Keratinocyte (primary cell): ENCODE measurements around the gene ROCK1. TPM values are rescaled to one million over a fixed set of nuclear protein-coding genes. Genes with fewer than 3 reads are reported as not detected.

Experiments
- DNase-seq: peaks from one replicate; pipeline ENCODE4 v3.0.0-alpha.2; 2011; ENCODE audit warnings: low read depth, missing footprints, low spot score
- FAIRE-seq: peaks from 2 replicates; lab custom pipeline; 2011; peaks lifted over from hg19 to GRCh38; lab: Jason Lieb, UNC
- H2AFZ ChIP-seq: 2 replicates; pipeline ENCODE4 v1.6.0; 2012; ENCODE audit warnings: low read length, control low read depth, inconsistent platforms; ENCODE audit not compliant: control insufficient read depth
- H3K27ac ChIP-seq: 2 replicates; pipeline ENCODE4 v1.5.1; 2011; ENCODE audit warnings: low read length; ENCODE audit not compliant: control insufficient read depth, insufficient read depth
- H3K27me3 ChIP-seq: 3 replicates; pipeline ENCODE4 v1.6.0; 2011; ENCODE audit warnings: low read length; ENCODE audit not compliant: control insufficient read depth, insufficient read depth; ENCODE audit errors: extremely low read depth
- H3K36me3 ChIP-seq, 2 experiments: 2 replicates in 1 of 2; 3 replicates in 1 of 2; pipeline ENCODE4 v1.5.1; 2011; ENCODE audit warnings: low read length in 2 of 2, mild to moderate bottlenecking in 1 of 2; ENCODE audit not compliant: control insufficient read depth in 2 of 2, insufficient read depth in 2 of 2; ENCODE audit errors: extremely low read depth in 1 of 2
- H3K4me1 ChIP-seq: 3 replicates; pipeline ENCODE4 v1.5.1; 2011; ENCODE audit warnings: low read length; ENCODE audit not compliant: control insufficient read depth, insufficient read depth; ENCODE audit errors: extremely low read depth
- H3K4me2 ChIP-seq: 3 replicates; pipeline ENCODE4 v1.6.0; 2011; ENCODE audit warnings: low read depth, low read length; ENCODE audit not compliant: control insufficient read depth, insufficient read depth; ENCODE audit errors: extremely low read depth
- H3K4me3 ChIP-seq, 3 experiments: fragments of 200-600 bp in 1 of 3; sonication (generic) in 1 of 3; 2 replicates in 2 of 3; 3 replicates in 1 of 3; pipeline ENCODE4 v1.5.1; 2011 to 2016; ENCODE audit warnings: low read length in 3 of 3, mild to moderate bottlenecking in 3 of 3, control low read depth in 2 of 3, inconsistent platforms in 1 of 3, low read depth in 1 of 3, mixed read lengths in 1 of 3, mixed run types in 1 of 3, moderate library complexity in 1 of 3; ENCODE audit not compliant: control insufficient read depth in 2 of 3, insufficient read depth in 2 of 3; ENCODE audit errors: extremely low read depth in 1 of 3
- H3K79me2 ChIP-seq: 2 replicates; pipeline ENCODE4 v1.6.0; 2012; ENCODE audit warnings: low read length; ENCODE audit not compliant: control insufficient read depth, insufficient read depth
- H3K9ac ChIP-seq: 3 replicates; pipeline ENCODE4 v1.6.0; 2011; ENCODE audit warnings: low read length; ENCODE audit not compliant: control insufficient read depth, insufficient read depth; ENCODE audit errors: extremely low read depth
- H3K9me1 ChIP-seq: 3 replicates; pipeline ENCODE4 v1.6.0; 2011; ENCODE audit warnings: low read length; ENCODE audit not compliant: control insufficient read depth, insufficient read depth; ENCODE audit errors: extremely low read depth
- H3K9me3 ChIP-seq: 2 replicates; pipeline ENCODE4 v1.5.1; 2012; ENCODE audit warnings: low read depth, low read length; ENCODE audit not compliant: control insufficient read depth
- H4K20me1 ChIP-seq: 3 replicates; pipeline ENCODE4 v1.6.0; 2011; ENCODE audit warnings: low read length; ENCODE audit not compliant: control insufficient read depth, insufficient read depth; ENCODE audit errors: extremely low read depth
- EZH2 ChIP-seq: IDR thresholded peaks from one replicate; pipeline ENCODE4 v1.6.1; 2012; ENCODE audit warnings: inconsistent platforms, mild to moderate bottlenecking, low read length, moderate library complexity
- dilution Hi-C: fragments of 300-500 bp; cut with MboI; formaldehyde crosslinking; loops from one replicate; pipeline ENCODE4 v1.7.0; 2020; ENCODE audit warnings: low sequenced_read_pairs; ENCODE audit not compliant: extremely low pct_ligation_motif_present
- polyA plus RNA-seq, 5 experiments: library from polyadenylated mRNA; depleted of rRNA in 3 of 5; stranded (reverse) in 3 of 5; stranded (forward) in 1 of 5; unstranded in 1 of 5; fragments of >200 nt; gene quantifications; 1 replicate in 1 of 5; 2 replicates in 3 of 5; 3 replicates in 1 of 5; pipeline versions ENCODE4 v1.2.1 to v1.2.3, GENCODE V29; 2011 to 2012; ENCODE audit warnings: missing spikeins in 2 of 5, low read depth in 1 of 5, low replicate concordance in 1 of 5
- TF ChIP-seq, protein P1 (sequence below), 3 experiments: IDR thresholded peaks in 1 of 3; conservative IDR thresholded peaks in 1 of 3; optimal IDR thresholded peaks in 1 of 3; 2 replicates in 2 of 3; 3 replicates in 1 of 3; pipeline versions ENCODE3 to v1.5.1; 2011; ENCODE audit warnings: low read length in 3 of 3, mild to moderate bottlenecking in 3 of 3, moderate library complexity in 2 of 3, control low read depth in 1 of 3, inconsistent platforms in 1 of 3; ENCODE audit not compliant: insufficient read depth in 2 of 3; ENCODE audit errors: extremely low read depth in 1 of 3

Gene ROCK1
- polyA plus RNA-seq, 1 donor (not counting 4 experiments of a cell fraction or from before 2014, with no cell fraction given), result 25.9 TPM

DNA sequence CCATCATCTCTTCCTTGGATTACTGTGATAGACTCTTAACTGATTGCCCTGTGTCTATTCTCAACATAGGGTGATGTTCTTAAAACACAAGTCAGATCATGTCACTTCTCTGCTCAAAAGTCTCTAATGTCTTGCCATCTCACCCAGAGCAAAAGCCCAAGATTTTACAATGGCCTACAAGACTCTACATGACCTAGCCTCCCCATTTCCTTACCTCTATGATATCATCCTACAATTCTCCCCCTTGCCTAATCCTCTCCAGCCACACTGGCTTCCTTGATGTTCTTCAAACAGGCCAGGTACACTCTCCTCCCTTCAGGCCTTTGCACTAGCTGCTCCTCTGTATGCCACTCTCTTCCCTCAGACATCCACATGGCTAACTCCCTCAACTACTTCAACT lies 55.1 kb downstream of the ROCK1 start:
- H3K36me3 ChIP-seq, result no peaks in the 10 kb centered on the region
- H3K4me2 ChIP-seq, result peak overlapping the region; percentile 17
- no peaks in the 10 kb centered on the region for H3K9me3 ChIP-seq
- dilution Hi-C loops, result no loop called here
- H3K4me3 ChIP-seq, result no peak overlapping the region
- H3K9me1 ChIP-seq, result no peaks in the 10 kb centered on the region
- H3K9ac ChIP-seq, result no peak overlapping the region
- H3K27ac ChIP-seq, result peak overlapping the region; percentile 7
- FAIRE-seq, result peak; percentile 83
- DNase-seq, result peak; percentile 9
- peaks cover 59% of the 10 kb centered on the region for H3K79me2 ChIP-seq
- H4K20me1 ChIP-seq, result peaks cover 2% of the 10 kb centered on the region
- H3K27me3 ChIP-seq, result no peaks in the 10 kb centered on the region
- H2AFZ ChIP-seq, result no peak overlapping the region
- TF ChIP-seq EZH2, result no peak
- TF ChIP-seq, protein P1, sequence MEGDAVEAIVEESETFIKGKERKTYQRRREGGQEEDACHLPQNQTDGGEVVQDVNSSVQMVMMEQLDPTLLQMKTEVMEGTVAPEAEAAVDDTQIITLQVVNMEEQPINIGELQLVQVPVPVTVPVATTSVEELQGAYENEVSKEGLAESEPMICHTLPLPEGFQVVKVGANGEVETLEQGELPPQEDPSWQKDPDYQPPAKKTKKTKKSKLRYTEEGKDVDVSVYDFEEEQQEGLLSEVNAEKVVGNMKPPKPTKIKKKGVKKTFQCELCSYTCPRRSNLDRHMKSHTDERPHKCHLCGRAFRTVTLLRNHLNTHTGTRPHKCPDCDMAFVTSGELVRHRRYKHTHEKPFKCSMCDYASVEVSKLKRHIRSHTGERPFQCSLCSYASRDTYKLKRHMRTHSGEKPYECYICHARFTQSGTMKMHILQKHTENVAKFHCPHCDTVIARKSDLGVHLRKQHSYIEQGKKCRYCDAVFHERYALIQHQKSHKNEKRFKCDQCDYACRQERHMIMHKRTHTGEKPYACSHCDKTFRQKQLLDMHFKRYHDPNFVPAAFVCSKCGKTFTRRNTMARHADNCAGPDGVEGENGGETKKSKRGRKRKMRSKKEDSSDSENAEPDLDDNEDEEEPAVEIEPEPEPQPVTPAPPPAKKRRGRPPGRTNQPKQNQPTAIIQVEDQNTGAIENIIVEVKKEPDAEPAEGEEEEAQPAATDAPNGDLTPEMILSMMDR (optimal IDR thresholded peaks at IDR 0.05 in 1 of 3, IDR thresholded peaks at IDR 0.05 in 1 of 3, conservative IDR thresholded peaks at IDR 0.05 in 1 of 3; ENCODE audit: extremely low read depth in 1 of 3, insufficient read depth in 2 of 3, low read length in 3 of 3), result no peak
- peaks cover 18% of the 10 kb centered on the region for H3K4me1 ChIP-seq

DNA sequence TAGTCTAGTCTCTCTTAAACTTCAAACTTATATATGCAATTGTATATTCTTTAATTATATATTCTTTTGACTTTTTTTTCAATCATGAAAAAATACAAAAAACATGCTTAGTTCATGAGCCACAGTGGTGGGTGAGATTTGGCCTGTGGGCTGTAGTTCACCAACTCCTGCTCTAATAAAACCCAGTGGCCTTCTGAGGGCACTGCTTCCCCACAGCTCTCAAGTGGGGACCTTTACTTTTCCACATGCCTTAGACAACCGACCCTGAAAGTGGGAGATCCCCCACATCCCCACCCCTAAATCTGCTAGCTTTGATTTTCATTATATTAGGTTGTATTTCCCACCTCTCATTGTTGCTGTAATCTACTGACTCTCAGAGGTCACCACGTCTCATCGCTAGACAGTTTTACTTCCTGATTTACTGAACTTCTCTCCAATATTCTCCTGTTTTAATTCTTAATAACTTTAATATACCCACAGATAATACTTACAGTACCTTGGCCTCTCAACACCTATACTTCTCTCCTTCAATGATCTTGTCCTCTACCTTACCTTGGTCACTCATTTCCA lies 57.3 kb downstream of the ROCK1 start:
- Histone ChIP-seq H3K4me2 (no peak overlapping the region), H3K4me1 (peaks cover 18% of the 10 kb centered on the region), H2AFZ (no peak overlapping the region), H3K9me1 (no peaks in the 10 kb centered on the region), H3K27me3 (no peaks in the 10 kb centered on the region), H3K36me3 (no peaks in the 10 kb centered on the region), H3K79me2 (peaks cover 58% of the 10 kb centered on the region), H3K9ac (no peak overlapping the region), H3K4me3 (no peak overlapping the region), H3K27ac (no peak overlapping the region), H3K9me3 (no peaks in the 10 kb centered on the region), H4K20me1 (peaks cover 2% of the 10 kb centered on the region)
- FAIRE-seq (no peak), DNase-seq (no peak)
- no peak for TF ChIP-seq EZH2
- TF ChIP-seq, protein P1 (optimal IDR thresholded peaks at IDR 0.05 in 1 of 3, IDR thresholded peaks at IDR 0.05 in 1 of 3, conservative IDR thresholded peaks at IDR 0.05 in 1 of 3; ENCODE audit: extremely low read depth in 1 of 3, insufficient read depth in 2 of 3, low read length in 3 of 3), result no peak
- dilution Hi-C loops, result no loop called here
